Transverse colon (tissue), 4 donors: ENCODE results near the gene FEM1A. TPM values are rescaled to one million over a fixed set of nuclear protein-coding genes. Genes with fewer than 3 reads are reported as not detected.
"Not testable (repeated sequence)": the region's sequence is repeated elsewhere in the genome, so short reads cannot be mapped to it uniquely, and the experiment has no call there.

ENCODE experiments used
- DNase-seq: peaks from one replicate; pipeline ENCODE4 v3.0.0-alpha.2; 2019
- H3K27ac ChIP-seq, 4 donors: fragments of 200-600 bp; sonication (generic); 2 replicates each; pipeline ENCODE4 v1.5.1; 2016 to 2018; ENCODE audit warnings: inconsistent platforms in 4 of 4
- H3K27me3 ChIP-seq: fragments of 200-600 bp; sonication (generic); 2 replicates; pipeline ENCODE4 v1.5.1; 2017; ENCODE audit warnings: inconsistent platforms
- H3K36me3 ChIP-seq, 4 donors: fragments of 200-600 bp; sonication (generic); 2 replicates each; pipeline ENCODE4 v1.5.1; 2017 to 2019; ENCODE audit warnings: inconsistent platforms in 4 of 4
- H3K4me1 ChIP-seq, 4 donors: fragments of 200-600 bp; sonication (generic); 2 replicates each; pipeline ENCODE4 v1.5.1; 2017 to 2020; ENCODE audit warnings: inconsistent platforms in 4 of 4
- H3K4me3 ChIP-seq, 4 donors: fragments of 200-600 bp; sonication (generic); 1 replicate in 1 of 4; 2 replicates in 3 of 4; pipeline versions ENCODE4 v1.5.1 to v1.6.1; 2017 to 2019; ENCODE audit warnings: inconsistent platforms in 4 of 4
- H3K9me3 ChIP-seq, 2 donors: fragments of 200-600 bp; sonication (generic); 2 replicates each; pipeline ENCODE4 v1.5.1; 2017 to 2019; ENCODE audit warnings: inconsistent platforms in 2 of 2
- CTCF ChIP-seq, 5 experiments: fragments of 200-600 bp in 3 of 5; fragments of 450-650 bp in 2 of 5; sonication (generic) in 3 of 5; IDR thresholded peaks; 1 replicate in 2 of 5; 2 replicates in 3 of 5; pipeline ENCODE4 v1.5.1; 2016 to 2017; ENCODE audit warnings: antibody characterized with exemption in 5 of 5, inconsistent platforms in 3 of 5, mild to moderate bottlenecking in 2 of 5, moderate library complexity in 1 of 5
- EP300 ChIP-seq: sonication (generic); formaldehyde crosslinking; IDR thresholded peaks from one replicate; pipeline ENCODE4 v1.6.1; 2017; ENCODE audit warnings: antibody characterized with exemption, low read depth
- POLR2A ChIP-seq: fragments of 450-650 bp; IDR thresholded peaks from one replicate; pipeline ENCODE4 v1.6.1; 2016; ENCODE audit warnings: antibody characterized with exemption, mild to moderate bottlenecking, moderate library complexity
- POLR2AphosphoS5 ChIP-seq, 3 donors: sonication (generic); formaldehyde crosslinking; IDR thresholded peaks; one replicate each; pipeline ENCODE4 v1.6.1; 2016; ENCODE audit warnings: antibody characterized with exemption in 3 of 3
- WGBS, 2 donors: methylation state at CpG; one replicate each; pipeline ENCODE4 v1.1.5; 2018; ENCODE audit warnings: low coverage in 1 of 2; 5-methylcytosine and 5-hydroxymethylcytosine counted together
- in situ Hi-C, 4 donors: fragments of 200-750 bp; cut with MboI; loops; one replicate each; pipeline versions ENCODE4 v1.15.0 to v1.15.1; 2017; ENCODE audit warnings: low sequenced_read_pairs in 3 of 4, low pct_ligation_motif_present in 1 of 4, low pct_unique_long_range_greater_than_20kb in 1 of 4
- intact Hi-C: fragments of 100-400 bp; cut with DNase I; formaldehyde crosslinking; loops from one replicate; pipeline ENCODE4 v1.15.1; 2023; ENCODE audit warnings: low total_unique reads
- total RNA-seq, 4 donors: library from RNA; depleted of rRNA; stranded (reverse); fragments of >200 nt; gene quantifications; one replicate each; pipeline ENCODE4 v1.1.0, GENCODE V29; 2016

FEM1A gene
- total RNA-seq, 4 donors from 2014 or later: 13.3 to 63.5 (median 15.5) TPM

GRCh38 chr19:4830332-4830731, 38.8 kb downstream of the FEM1A start:
- no peaks in the 10 kb centered on the region for H3K27me3 ChIP-seq
- H3K4me3 ChIP-seq: peak overlapping the region; percentile 75 to 97 (median 85)
- TF ChIP-seq POLR2A: no peak
- no peaks in the 10 kb centered on the region for H3K36me3 ChIP-seq
- peak overlapping the region; percentile 86 to 95 (median 93) for H3K27ac ChIP-seq
- H3K4me1 ChIP-seq: peaks cover 15 to 48% (median 27%) of the 10 kb centered on the region in 4 donors
- H3K9me3 ChIP-seq: no peaks in the 10 kb centered on the region
- in situ Hi-C loops: no loop called here
- 79 to 94% methylated on average over 2 to 6 of the region's 6 CpGs for WGBS, 2 donors
- DNase-seq: no peak
- intact Hi-C loops: no loop called here

- peak overlapping the region; percentile 86 to 95 (median 93) for H3K27ac ChIP-seq
- DNase-seq: no peak
- intact Hi-C loops (no loop called here), in situ Hi-C loops (no loop called here)
- H3K4me3 ChIP-seq: peak overlapping the region; percentile 75 to 97 (median 85)
- no peaks in the 10 kb centered on the region for H3K36me3 ChIP-seq
- peaks cover 15 to 49% (median 27%) of the 10 kb centered on the region in 4 donors for H3K4me1 ChIP-seq
- TF ChIP-seq POLR2A (no peak), POLR2AphosphoS5 (IDR thresholded peaks at IDR 0.05) (no peak), CTCF (IDR thresholded peaks at IDR 0.05) (no peak), EP300 (no peak)
- no peaks in the 10 kb centered on the region for H3K27me3 ChIP-seq
- no peaks in the 10 kb centered on the region for H3K9me3 ChIP-seq
- 29 to 34% methylated on average over 3 to 6 of the region's 6 CpGs for WGBS, 2 donors
Observed at GRCh38 chr19:4830768-4831265, 39.3 kb downstream of the FEM1A start.

DNA sequence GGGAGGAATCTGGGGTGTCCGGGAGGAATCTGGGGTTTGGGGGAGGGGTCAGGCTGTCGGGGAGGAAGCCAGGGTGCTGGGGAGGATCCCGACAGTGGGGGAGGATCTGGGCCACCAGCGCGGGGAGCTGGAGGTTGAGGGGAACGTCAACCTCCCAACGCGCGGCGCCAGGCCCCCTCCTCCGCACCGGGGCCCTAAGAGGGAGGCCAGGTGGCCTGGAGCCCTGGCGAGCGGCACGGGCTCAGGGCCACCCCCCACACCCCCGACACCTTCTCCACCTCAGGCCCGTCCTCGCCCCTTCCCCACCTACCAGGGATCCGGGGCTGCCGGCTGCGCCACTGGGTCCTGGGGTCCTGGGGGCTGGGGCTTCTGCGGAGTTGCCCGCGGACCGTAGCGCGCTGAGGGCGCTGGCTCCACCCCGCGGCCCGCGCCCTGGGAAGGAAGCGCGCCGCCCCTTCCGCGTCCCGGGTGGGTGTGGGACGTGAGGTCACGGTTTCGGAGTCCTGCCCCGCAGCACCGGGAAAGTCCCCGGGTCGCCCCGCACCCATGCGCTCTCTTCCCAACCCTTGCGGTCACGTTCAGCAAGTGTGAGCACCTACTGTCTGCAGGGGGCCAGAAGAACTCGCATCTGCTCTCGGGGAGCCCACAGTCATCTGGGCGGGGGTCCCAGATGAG, 39.9 kb downstream of the FEM1A start, which contains the start of gene TICAM1:
TICAM1 (minus strand) TSS at position 409 of the 675 bp plus-strand sequence. CDS start 13,335 bp downstream, outside the sequence.
- H3K4me1 ChIP-seq: peaks cover 15 to 49% (median 27%) of the 10 kb centered on the region in 4 donors
- H3K9me3 ChIP-seq: no peaks in the 10 kb centered on the region
- peak within 1 kb of the TSS; percentile 86 to 95 (median 93) for H3K27ac ChIP-seq
- TF ChIP-seq POLR2A (peak; percentile 89), CTCF (IDR thresholded peaks at IDR 0.05) (peak in 2 of 5 experiments; percentile 22 to 40), POLR2AphosphoS5 (IDR thresholded peaks at IDR 0.05) (peak; percentile 81 to 96 (median 90)), EP300 (no peak)
- no peaks in the 10 kb centered on the region for H3K27me3 ChIP-seq
- peak within 1 kb of the TSS; percentile 75 to 97 (median 85) for H3K4me3 ChIP-seq
- no peaks in the 10 kb centered on the region for H3K36me3 ChIP-seq
- 0% methylated on average over 43 of the region's 52 CpGs; no CpG with 5 or more reads in 1 of the 2 donors for WGBS, 2 donors
- intact Hi-C loops: no loop called here
- peak; percentile 90 for DNase-seq
- in situ Hi-C loops: no loop called here

DNA sequence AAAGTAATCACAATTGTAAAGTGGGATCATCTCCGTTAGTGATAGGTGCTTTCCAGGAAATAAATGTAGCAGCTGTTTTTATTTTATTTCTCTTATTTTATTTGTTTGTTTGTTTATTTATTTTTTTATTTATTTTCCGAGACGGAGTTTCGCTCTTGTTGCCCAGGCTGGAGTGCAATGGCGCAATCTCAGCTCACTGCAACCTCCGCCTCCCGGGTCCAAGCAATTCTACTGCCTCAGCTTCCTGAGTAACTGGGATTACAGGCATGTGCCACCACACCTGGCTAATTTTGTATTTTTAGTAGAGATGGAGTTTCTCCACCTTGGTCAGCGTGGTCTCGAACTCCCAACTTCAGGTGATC, 40.4 kb downstream of the FEM1A start:
- in situ Hi-C loops: not testable (repeated sequence)

GRCh38 chr19:4832776-4833175, 41.2 kb downstream of the FEM1A start:
- 82 to 83% methylated on average over 4 to 5 of the region's 5 CpGs for WGBS, 2 donors
- in situ Hi-C loops (no loop called here), intact Hi-C loops (no loop called here)
- Histone ChIP-seq H3K4me3 (no peak overlapping the region), H3K27me3 (no peaks in the 10 kb centered on the region), H3K36me3 (no peaks in the 10 kb centered on the region), H3K4me1 (peaks cover 15 to 46% (median 27%) of the 10 kb centered on the region in 4 donors), H3K9me3 (no peaks in the 10 kb centered on the region), H3K27ac (no peak overlapping the region)
- no peak for DNase-seq
- TF ChIP-seq CTCF (IDR thresholded peaks at IDR 0.05) (no peak), POLR2AphosphoS5 (IDR thresholded peaks at IDR 0.05) (no peak), EP300 (no peak), POLR2A (no peak)

More for the DNA sequence above, 40.4 kb downstream of the FEM1A start:
- Histone ChIP-seq H3K4me1 (peaks cover 15 to 49% (median 27%) of the 10 kb centered on the region in 4 donors), H3K4me3 (peak overlapping the region; percentile 75 to 97 (median 85)), H3K27ac (peak overlapping the region; percentile 86 to 95 (median 93))
- H3K9me3 ChIP-seq, intact Hi-C loops, DNase-seq, H3K27me3 ChIP-seq, H3K36me3 ChIP-seq: not testable (repeated sequence)
- WGBS, 2 donors: 28 to 61% methylated on average over 3 to 9 of the region's 9 CpGs
